ENCODE data around the gene TYSND1. TPM values are rescaled to one million over a fixed set of nuclear protein-coding genes. Genes with fewer than 3 reads are reported as not detected.

TYSND1 gene
- 8.1 and 9.0 TPM in 2 replicates for total RNA-seq (2012; rRNA removed)

- Histone ChIP-seq H3K9me3 (replicated peaks; ENCODE audit: low read length) (no peaks in the 10 kb centered on the region), H3K9ac (ENCODE audit: low read depth, low read length) (peak within 1 kb of the TSS; percentile 83), H3K4me2 (ENCODE audit: low read length) (peak within 1 kb of the TSS; percentile 98)
Observed at GRCh38 chr10:70146489-70147258, at the start of gene TYSND1. Gene TYSND1, minus strand, starts transcription at chr10:70146700. Its CDS starts 114 bp downstream, at chr10:70146586.

GRCh38 chr10:70193391-70193844, 46.9 kb upstream of the TYSND1 start:
- no peak overlapping the region for H3K4me2 ChIP-seq (ENCODE audit: low read length)
- H3K9ac ChIP-seq (ENCODE audit: low read depth, low read length): peak overlapping the region; percentile 70
- H3K36me3 ChIP-seq (ENCODE audit: insufficient read depth, low read length): peaks cover 5% of the 10 kb centered on the region
- H3K4me3 ChIP-seq (ENCODE audit: low read length): no peak overlapping the region
- peaks cover 44% of the 10 kb centered on the region for H3K4me1 ChIP-seq (ENCODE audit: control insufficient read depth, insufficient read depth, low read length)
- H3K27me3 ChIP-seq (ENCODE audit: control insufficient read depth, insufficient read depth, low read length): no peaks in the 10 kb centered on the region
- H3K9me3 ChIP-seq (replicated peaks; ENCODE audit: low read length): no peaks in the 10 kb centered on the region

More at GRCh38 chr10:70146489-70147258, at the start of gene TYSND1:
- peaks cover 31% of the 10 kb centered on the region for H3K36me3 ChIP-seq (ENCODE audit: insufficient read depth, low read length)
- H3K27me3 ChIP-seq (ENCODE audit: control insufficient read depth, insufficient read depth, low read length): no peaks in the 10 kb centered on the region
- H3K4me3 ChIP-seq (ENCODE audit: low read length): peak within 1 kb of the TSS; percentile 78
- peaks cover 19% of the 10 kb centered on the region for H3K4me1 ChIP-seq (ENCODE audit: control insufficient read depth, insufficient read depth, low read length)

- H3K27me3 ChIP-seq (ENCODE audit: control insufficient read depth, insufficient read depth, low read length): no peaks in the 10 kb centered on the region
- H3K4me1 ChIP-seq (ENCODE audit: control insufficient read depth, insufficient read depth, low read length): peaks cover 44% of the 10 kb centered on the region
Observed at GRCh38 chr10:70192326-70192968, 45.9 kb upstream of the TYSND1 start.

GRCh38 chr10:70191972-70192305, 45.4 kb upstream of the TYSND1 start:
- H3K36me3 ChIP-seq (ENCODE audit: insufficient read depth, low read length): no peaks in the 10 kb centered on the region
- no peaks in the 10 kb centered on the region for H3K9me3 ChIP-seq (replicated peaks; ENCODE audit: low read length)
- H3K27me3 ChIP-seq (ENCODE audit: control insufficient read depth, insufficient read depth, low read length): no peaks in the 10 kb centered on the region
- H3K4me2 ChIP-seq (ENCODE audit: low read length): peak overlapping the region; percentile 63
- no peak overlapping the region for H3K4me3 ChIP-seq (ENCODE audit: low read length)
- peaks cover 44% of the 10 kb centered on the region for H3K4me1 ChIP-seq (ENCODE audit: control insufficient read depth, insufficient read depth, low read length)
- peak overlapping the region; percentile 70 for H3K9ac ChIP-seq (ENCODE audit: low read depth, low read length)

More at GRCh38 chr10:70192326-70192968, 45.9 kb upstream of the TYSND1 start:
- peak overlapping the region; percentile 63 for H3K4me2 ChIP-seq (ENCODE audit: low read length)
- H3K36me3 ChIP-seq (ENCODE audit: insufficient read depth, low read length): no peaks in the 10 kb centered on the region
- H3K9me3 ChIP-seq (replicated peaks; ENCODE audit: low read length): no peaks in the 10 kb centered on the region
- H3K9ac ChIP-seq (ENCODE audit: low read depth, low read length): peak overlapping the region; percentile 70
- no peak overlapping the region for H3K4me3 ChIP-seq (ENCODE audit: low read length)

- Histone ChIP-seq H3K9ac (ENCODE audit: low read depth, low read length) (peak overlapping the region; percentile 57), H3K4me1 (ENCODE audit: control insufficient read depth, insufficient read depth, low read length) (peaks cover 44% of the 10 kb centered on the region), H3K27me3 (ENCODE audit: control insufficient read depth, insufficient read depth, low read length) (no peaks in the 10 kb centered on the region), H3K9me3 (replicated peaks; ENCODE audit: low read length) (no peaks in the 10 kb centered on the region), H3K36me3 (ENCODE audit: insufficient read depth, low read length) (no peaks in the 10 kb centered on the region), H3K4me3 (ENCODE audit: low read length) (peak overlapping the region; percentile 27), H3K4me2 (ENCODE audit: low read length) (peak overlapping the region; percentile 63)
Observed at GRCh38 chr10:70191161-70191971, 44.9 kb upstream of the TYSND1 start.

GRCh38 chr10:70190581-70190980, 44.1 kb upstream of the TYSND1 start:
- H3K9me3 ChIP-seq (replicated peaks; ENCODE audit: low read length): no peaks in the 10 kb centered on the region
- peaks cover 44% of the 10 kb centered on the region for H3K4me1 ChIP-seq (ENCODE audit: control insufficient read depth, insufficient read depth, low read length)
- H3K4me2 ChIP-seq (ENCODE audit: low read length): peak overlapping the region; percentile 63
- H3K36me3 ChIP-seq (ENCODE audit: insufficient read depth, low read length): no peaks in the 10 kb centered on the region
- H3K9ac ChIP-seq (ENCODE audit: low read depth, low read length): peak overlapping the region; percentile 57
- H3K4me3 ChIP-seq (ENCODE audit: low read length): no peak overlapping the region
- no peaks in the 10 kb centered on the region for H3K27me3 ChIP-seq (ENCODE audit: control insufficient read depth, insufficient read depth, low read length)

- Histone ChIP-seq H3K9ac (ENCODE audit: low read depth, low read length) (no peak overlapping the region), H3K36me3 (ENCODE audit: insufficient read depth, low read length) (no peaks in the 10 kb centered on the region), H3K9me3 (replicated peaks; ENCODE audit: low read length) (no peaks in the 10 kb centered on the region), H3K4me1 (ENCODE audit: control insufficient read depth, insufficient read depth, low read length) (peaks cover 44% of the 10 kb centered on the region), H3K27me3 (ENCODE audit: control insufficient read depth, insufficient read depth, low read length) (no peaks in the 10 kb centered on the region), H3K4me2 (ENCODE audit: low read length) (peak overlapping the region; percentile 63), H3K4me3 (ENCODE audit: low read length) (no peak overlapping the region)
Observed at GRCh38 chr10:70190102-70190501, 43.6 kb upstream of the TYSND1 start.

GRCh38 chr10:70188768-70189167, 42.3 kb upstream of the TYSND1 start:
- H3K4me1 ChIP-seq (ENCODE audit: control insufficient read depth, insufficient read depth, low read length): peaks cover 36% of the 10 kb centered on the region
- peaks cover 6% of the 10 kb centered on the region for H3K27me3 ChIP-seq (ENCODE audit: control insufficient read depth, insufficient read depth, low read length)
- H3K4me2 ChIP-seq (ENCODE audit: low read length): no peak overlapping the region
- H3K4me3 ChIP-seq (ENCODE audit: low read length): no peak overlapping the region
- H3K9me3 ChIP-seq (replicated peaks; ENCODE audit: low read length): no peaks in the 10 kb centered on the region
- H3K36me3 ChIP-seq (ENCODE audit: insufficient read depth, low read length): no peaks in the 10 kb centered on the region
- H3K9ac ChIP-seq (ENCODE audit: low read depth, low read length): no peak overlapping the region

GRCh38 chr10:70186571-70186970, 40.1 kb upstream of the TYSND1 start:
- Histone ChIP-seq H3K36me3 (ENCODE audit: insufficient read depth, low read length) (no peaks in the 10 kb centered on the region), H3K9me3 (replicated peaks; ENCODE audit: low read length) (no peaks in the 10 kb centered on the region), H3K4me1 (ENCODE audit: control insufficient read depth, insufficient read depth, low read length) (peaks cover 17% of the 10 kb centered on the region), H3K4me3 (ENCODE audit: low read length) (no peak overlapping the region), H3K27me3 (ENCODE audit: control insufficient read depth, insufficient read depth, low read length) (peaks cover 15% of the 10 kb centered on the region), H3K4me2 (ENCODE audit: low read length) (no peak overlapping the region), H3K9ac (ENCODE audit: low read depth, low read length) (no peak overlapping the region)

GRCh38 chr10:70186090-70186489, 39.6 kb upstream of the TYSND1 start:
- Histone ChIP-seq H3K36me3 (ENCODE audit: insufficient read depth, low read length) (no peaks in the 10 kb centered on the region), H3K4me2 (ENCODE audit: low read length) (no peak overlapping the region), H3K9me3 (replicated peaks; ENCODE audit: low read length) (no peaks in the 10 kb centered on the region), H3K9ac (ENCODE audit: low read depth, low read length) (no peak overlapping the region), H3K4me1 (ENCODE audit: control insufficient read depth, insufficient read depth, low read length) (peaks cover 12% of the 10 kb centered on the region), H3K4me3 (ENCODE audit: low read length) (no peak overlapping the region), H3K27me3 (ENCODE audit: control insufficient read depth, insufficient read depth, low read length) (peaks cover 15% of the 10 kb centered on the region)

GRCh38 chr10:70183304-70183703, 36.8 kb upstream of the TYSND1 start:
- no peaks in the 10 kb centered on the region for H3K36me3 ChIP-seq (ENCODE audit: insufficient read depth, low read length)
- H3K4me1 ChIP-seq (ENCODE audit: control insufficient read depth, insufficient read depth, low read length): no peaks in the 10 kb centered on the region
- no peak overlapping the region for H3K4me3 ChIP-seq (ENCODE audit: low read length)
- peaks cover 6% of the 10 kb centered on the region for H3K9me3 ChIP-seq (replicated peaks; ENCODE audit: low read length)
- H3K9ac ChIP-seq (ENCODE audit: low read depth, low read length): no peak overlapping the region
- no peak overlapping the region for H3K4me2 ChIP-seq (ENCODE audit: low read length)
- H3K27me3 ChIP-seq (ENCODE audit: control insufficient read depth, insufficient read depth, low read length): peaks cover 15% of the 10 kb centered on the region

Data from skeletal muscle satellite cell (primary cell).